ENCODE data around the gene DUSP12. TPM values are rescaled to one million over a fixed set of nuclear protein-coding genes. Genes with fewer than 3 reads are reported as not detected.

The DUSP12 gene
- total RNA-seq, 1 experiment from 2014 or later, result 50.7 TPM

DNA sequence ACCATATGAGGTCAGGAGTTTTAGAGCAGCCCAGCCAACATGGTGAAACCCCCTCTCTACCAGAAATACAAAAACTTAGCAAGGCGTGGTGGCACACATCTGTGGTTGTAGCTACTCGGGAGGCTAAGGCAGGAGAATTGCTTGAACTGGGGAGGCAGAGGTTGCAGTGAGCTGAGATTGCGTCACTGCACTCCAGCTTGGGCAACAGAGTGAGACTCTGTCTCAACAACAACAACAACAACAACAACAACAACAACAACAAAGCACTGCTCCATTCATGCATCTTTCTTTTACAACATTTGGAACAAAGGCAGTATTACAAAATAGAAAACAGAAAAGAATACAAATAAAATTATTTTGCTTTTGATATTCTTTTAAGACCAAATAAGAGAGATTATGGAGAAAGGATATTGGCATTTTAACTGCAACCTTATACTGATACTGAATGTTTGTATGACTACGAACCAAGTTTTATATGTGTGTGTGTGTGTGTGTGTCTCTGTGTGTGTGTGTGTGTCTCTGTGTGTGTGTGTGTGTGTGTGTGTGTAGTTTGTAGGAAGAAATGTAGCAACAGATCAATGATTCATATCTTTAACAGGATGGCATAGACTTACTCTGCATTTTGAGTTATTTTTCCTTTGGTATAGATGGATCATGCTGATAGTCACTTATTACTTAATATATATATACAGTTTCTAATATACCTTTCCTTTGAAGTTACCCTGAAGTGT lies 41.2 kb downstream of the DUSP12 start:
- Histone ChIP-seq H3K9me3 (replicated peaks) (no peaks in the 10 kb centered on the region), H3K27me3 (replicated peaks) (no peaks in the 10 kb centered on the region), H3K4me1 (replicated peaks) (peaks cover 4% of the 10 kb centered on the region; the same call in 1 of the 2 replicates), H3K27ac (no peak overlapping the region), H3K36me3 (peaks cover 41% of the 10 kb centered on the region), H3K4me3 (no peak overlapping the region)
- no peak for DNase-seq (ENCODE audit: low read depth in 1 of 2, low spot score in 2 of 2)

- Histone ChIP-seq H3K9me3 (replicated peaks) (no peaks in the 10 kb centered on the region), H3K27ac (no peak overlapping the region), H3K36me3 (peaks cover 43% of the 10 kb centered on the region), H3K4me3 (no peak overlapping the region), H3K4me1 (replicated peaks) (peaks cover 4% of the 10 kb centered on the region; the same call in 1 of the 2 replicates), H3K27me3 (replicated peaks) (no peaks in the 10 kb centered on the region)
- DNase-seq (ENCODE audit: low read depth in 1 of 2, low spot score in 2 of 2), result no peak
Observed at GRCh38 chr1:161791904-161792655, 42.5 kb downstream of the DUSP12 start.

GRCh38 chr1:161792740-161793139 lies 43.2 kb downstream of the DUSP12 start:
- peak in 1 of 2 experiments; percentile 74 for DNase-seq (ENCODE audit: low read depth in 1 of 2, low spot score in 2 of 2)
- H3K4me3 ChIP-seq, result no peak overlapping the region
- H3K4me1 ChIP-seq (replicated peaks), result peaks cover 4% of the 10 kb centered on the region; the same call in 1 of the 2 replicates
- no peaks in the 10 kb centered on the region for H3K9me3 ChIP-seq (replicated peaks)
- no peak overlapping the region for H3K27ac ChIP-seq
- H3K36me3 ChIP-seq, result peaks cover 44% of the 10 kb centered on the region
- no peaks in the 10 kb centered on the region for H3K27me3 ChIP-seq (replicated peaks)

DNA sequence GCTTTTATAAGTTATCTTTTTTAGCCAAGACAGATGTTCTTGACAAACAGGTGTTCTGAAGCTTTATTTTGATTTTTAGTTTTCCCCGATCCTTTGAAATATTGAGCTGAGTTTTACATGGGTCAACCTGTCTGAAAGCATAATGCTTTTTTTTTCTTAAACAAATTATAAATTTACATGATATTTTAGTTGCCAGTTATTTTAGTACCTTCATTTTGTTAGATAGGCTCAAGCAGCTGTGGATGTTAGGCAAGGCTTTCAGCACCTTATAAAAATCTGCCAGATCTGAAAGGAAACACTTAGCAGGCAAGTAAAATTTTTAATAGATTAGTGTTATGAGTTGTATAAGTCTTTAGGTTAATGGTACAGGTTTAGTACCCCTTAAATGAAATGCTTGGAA lies 50.2 kb downstream of the DUSP12 start:
- Histone ChIP-seq H3K36me3 (peaks cover 43% of the 10 kb centered on the region), H3K4me1 (replicated peaks) (no peaks in the 10 kb centered on the region), H3K27me3 (replicated peaks) (no peaks in the 10 kb centered on the region), H3K9me3 (replicated peaks) (no peaks in the 10 kb centered on the region), H3K4me3 (no peak overlapping the region), H3K27ac (no peak overlapping the region)
- DNase-seq (ENCODE audit: low read depth in 1 of 2, low spot score in 2 of 2), result no peak

DNA sequence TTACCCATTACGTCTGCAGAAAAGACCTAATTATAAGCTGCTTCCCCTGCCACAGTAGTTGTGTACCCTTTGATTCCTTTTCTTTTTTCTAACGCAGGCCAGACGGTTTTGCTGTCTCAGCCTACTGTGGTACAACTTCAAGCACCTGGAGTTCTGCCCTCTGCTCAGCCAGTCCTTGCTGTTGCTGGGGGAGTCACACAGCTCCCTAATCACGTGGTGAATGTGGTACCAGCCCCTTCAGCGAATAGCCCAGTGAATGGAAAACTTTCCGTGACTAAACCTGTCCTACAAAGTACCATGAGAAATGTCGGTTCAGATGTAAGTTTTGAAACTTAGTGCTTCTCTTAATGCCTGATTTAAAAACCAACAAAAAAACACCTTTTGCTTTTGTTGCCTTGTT lies 52.4 kb downstream of the DUSP12 start:
- H3K9me3 ChIP-seq (replicated peaks), result no peaks in the 10 kb centered on the region
- H3K4me3 ChIP-seq, result no peak overlapping the region
- H3K36me3 ChIP-seq, result peaks cover 33% of the 10 kb centered on the region
- no peaks in the 10 kb centered on the region for H3K27me3 ChIP-seq (replicated peaks)
- H3K27ac ChIP-seq, result no peak overlapping the region
- no peaks in the 10 kb centered on the region for H3K4me1 ChIP-seq (replicated peaks)
- no peak for DNase-seq (ENCODE audit: low read depth in 1 of 2, low spot score in 2 of 2)

- Histone ChIP-seq H3K36me3 (peaks cover 22% of the 10 kb centered on the region), H3K27ac (no peak overlapping the region), H3K27me3 (replicated peaks) (no peaks in the 10 kb centered on the region), H3K9me3 (replicated peaks) (no peaks in the 10 kb centered on the region), H3K4me3 (no peak overlapping the region), H3K4me1 (replicated peaks) (no peaks in the 10 kb centered on the region)
- DNase-seq (ENCODE audit: low read depth in 1 of 2, low spot score in 2 of 2), result no peak
Observed at GRCh38 chr1:161803181-161803580, 53.6 kb downstream of the DUSP12 start.

DNA sequence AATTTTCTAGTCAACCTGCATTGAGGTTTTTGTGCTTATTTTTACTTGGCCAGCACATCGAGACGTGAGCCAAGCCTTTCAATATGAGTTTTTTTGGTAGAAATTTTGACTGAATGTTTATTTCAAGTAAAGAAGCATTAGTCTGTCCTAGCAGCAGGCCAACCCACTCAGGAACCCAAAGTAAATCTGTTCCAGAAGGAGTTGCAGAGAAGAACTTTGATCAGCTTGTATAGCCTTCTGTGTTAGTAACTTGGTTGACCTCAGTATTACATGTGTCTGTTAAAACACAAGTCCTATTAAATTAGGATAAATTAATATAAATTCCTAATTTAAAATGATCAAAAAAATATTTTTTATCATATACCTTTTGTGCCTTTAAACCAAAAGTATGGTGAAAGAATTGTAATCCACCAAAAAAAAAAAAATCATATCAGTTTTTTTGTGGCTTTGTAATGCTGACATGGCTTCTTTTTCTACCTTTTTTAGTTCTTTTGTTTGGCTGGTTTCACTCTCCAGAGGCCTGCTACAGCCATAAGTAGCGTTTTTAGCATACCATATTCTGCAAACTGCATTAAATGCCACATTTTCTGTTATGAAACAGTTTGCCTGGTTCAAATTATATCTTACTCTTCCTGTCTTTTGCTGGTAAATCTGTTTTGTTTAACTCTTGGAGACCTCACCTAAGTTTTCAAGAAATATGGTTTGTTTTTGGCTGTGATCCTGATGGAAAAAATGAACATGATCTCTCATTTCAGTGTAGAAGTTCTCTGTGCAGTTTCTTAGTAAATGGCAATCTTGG lies 56.0 kb downstream of the DUSP12 start:
- Histone ChIP-seq H3K9me3 (replicated peaks) (no peaks in the 10 kb centered on the region), H3K4me1 (replicated peaks) (no peaks in the 10 kb centered on the region), H3K4me3 (no peak overlapping the region), H3K27ac (no peak overlapping the region), H3K27me3 (replicated peaks) (no peaks in the 10 kb centered on the region), H3K36me3 (peaks cover 18% of the 10 kb centered on the region)
- DNase-seq (ENCODE audit: low read depth in 1 of 2, low spot score in 2 of 2), result no peak

Other genes with a start within 250 kb of the DUSP12 start
- 0.18 and 0.28 TPM in 2 replicates for gene FCGR2A, start 244.3 kb upstream of the DUSP12 start, total RNA-seq (2014; rRNA removed; shearing (Covaris generic))
- gene HSPA6, start 225.2 kb upstream of the DUSP12 start, total RNA-seq (2014; rRNA removed; shearing (Covaris generic)), result 0.06 and 0.18 TPM in 2 replicates
- not detected in 2 replicates for gene FCGR3A, start 200.0 kb upstream of the DUSP12 start, total RNA-seq (2014; rRNA removed; shearing (Covaris generic))
- not detected in 2 replicates for gene FCGR3B, start 118.6 kb upstream of the DUSP12 start, total RNA-seq (2014; rRNA removed; shearing (Covaris generic))
- not detected in 2 replicates for gene FCGR2B, start 86.6 kb upstream of the DUSP12 start, total RNA-seq (2014; rRNA removed; shearing (Covaris generic))
- gene FCRLA, start 42.6 kb upstream of the DUSP12 start, total RNA-seq (2014; rRNA removed; shearing (Covaris generic)), result 0.29 TPM in 1 of 2 replicates, not detected in the other
- 1.3 and 2.7 TPM in 2 replicates for gene FCRLB, start 28.2 kb upstream of the DUSP12 start, total RNA-seq (2014; rRNA removed; shearing (Covaris generic))
- 22.8 and 30.6 TPM in 2 replicates for gene ATF6, start 16.5 kb downstream of the DUSP12 start, total RNA-seq (2014; rRNA removed; shearing (Covaris generic))

Measured in SJSA1 (cell line).